Measurements from ENCODE around the gene EPG5. TPM values are rescaled to one million over a fixed set of nuclear protein-coding genes. Genes with fewer than 3 reads are reported as not detected.

Gene EPG5
- total and polyA plus RNA-seq, 2 of the 4 experiments (the other 2 are of a cell fraction) = 37.3 to 114 TPM

DNA sequence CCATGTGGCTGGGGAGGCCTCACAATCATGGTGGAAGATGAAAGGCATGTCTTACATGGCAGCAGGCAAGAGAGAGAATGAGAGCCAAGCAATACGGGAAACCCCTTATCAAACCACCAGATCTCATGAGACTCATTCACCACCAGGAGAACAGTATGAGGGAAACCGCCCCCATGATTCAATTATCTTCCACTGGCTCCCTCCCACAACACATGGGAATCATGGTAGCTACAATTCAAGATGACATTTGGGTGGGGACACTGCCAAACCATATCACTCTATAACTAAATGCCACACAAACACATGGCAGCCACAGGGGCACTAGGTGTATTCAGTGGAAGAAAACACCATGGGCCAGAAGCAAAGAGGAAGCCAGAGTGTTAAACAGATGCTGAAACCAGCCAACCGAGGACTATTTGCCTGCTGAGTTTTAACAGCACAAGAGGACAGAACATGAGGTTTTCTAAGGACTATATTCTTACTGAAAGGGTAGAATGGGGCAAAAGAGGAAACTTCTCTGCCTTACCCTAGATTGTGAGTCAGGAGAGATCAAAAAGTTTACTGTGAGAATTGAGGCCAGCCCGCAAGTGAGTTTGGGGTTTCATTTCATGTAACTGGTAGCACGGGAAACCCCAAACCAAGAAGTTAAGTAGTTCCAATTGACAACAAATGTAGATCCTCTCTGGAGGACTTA, 92.5 kb downstream of the EPG5 start:
- Histone ChIP-seq H2BK5ac (ENCODE audit: low read depth, low read length, poor library complexity, severe bottlenecking) (peak overlapping the region; percentile 54), H2BK15ac (ENCODE audit: low read depth, low read length) (no peak overlapping the region), H3K4me2 (ENCODE audit: low read depth, low read length) (no peak overlapping the region), H2AFZ (replicated peaks; ENCODE audit: low read length, poor library complexity) (no peak overlapping the region), H3K23ac (ENCODE audit: low read depth, low read length) (no peak overlapping the region), H3K36me3 (ENCODE audit: control insufficient read depth, insufficient read depth, low read length) (peaks cover 27% of the 10 kb centered on the region), H2AK5ac (ENCODE audit: low read depth, low read length) (no peak overlapping the region), H3K4me3 (ENCODE audit: insufficient read depth, low read depth, low read length) (no peak overlapping the region), H4K91ac (ENCODE audit: insufficient read depth, low read depth, low read length) (no peak overlapping the region), H2BK20ac (ENCODE audit: low read depth, low read length) (no peak overlapping the region), H3K79me1 (ENCODE audit: low read depth in 1 of 2, low read length in 2 of 2) (peaks cover 23 to 39% of the 10 kb centered on the region in 2 experiments), H3K14ac (replicated peaks; ENCODE audit: low read depth, low read length) (no peak overlapping the region; the same call in 1 of the 2 replicates), H3K27me3 (ENCODE audit: control insufficient read depth, insufficient read depth, low read length) (no peaks in the 10 kb centered on the region), H3K9ac (ENCODE audit: low read depth, low read length) (no peak overlapping the region), H2BK120ac (ENCODE audit: low read depth, low read length) (no peak overlapping the region), H2AK9ac (replicated peaks; ENCODE audit: low read depth, low read length, poor library complexity) (no peak overlapping the region), H3K9me1 (ENCODE audit: insufficient read depth, low read length) (peaks cover 7% of the 10 kb centered on the region; the same call in 1 of the 2 replicates), H3K18ac (ENCODE audit: low read depth, low read length) (0 out of 2 replicates have a peak overlapping the region, but pooled peaks have one; percentile 10), H4K5ac (ENCODE audit: low read depth, low read length) (0 out of 2 replicates have a peak overlapping the region, but pooled peaks have one; percentile 23), H4K8ac (ENCODE audit: low read depth in 2 of 2, low read length in 2 of 2) (peak overlapping the region in 1 of 2 experiments; percentile 5; a peak in 1 of 4 replicates), H3K56ac (ENCODE audit: extremely low read depth, insufficient read depth, low read length) (no peak overlapping the region), H3K9me3 (ENCODE audit: control insufficient read depth, insufficient read depth, low read length) (peaks cover 2% of the 10 kb centered on the region; the same call in 1 of the 2 replicates), H3K4me1 (ENCODE audit: control insufficient read depth, insufficient read depth, low read length) (peaks cover 4% of the 10 kb centered on the region; the same call in 1 of the 2 replicates), H3K27ac (ENCODE audit: insufficient read depth, low read length) (no peak overlapping the region), H4K20me1 (ENCODE audit: insufficient read depth, low read length) (no peaks in the 10 kb centered on the region), H3K4ac (ENCODE audit: low read depth, low read length) (peak overlapping the region; percentile 13; the same call in 1 of the 2 replicates)
- no TSS peak for BruUV-seq (replicated peaks)
- ChIA-PET CTCF (no interaction called here), POLR2A (ENCODE audit: unreplicated experiment) (no interaction called here)
- DNase-seq = peak; percentile 24
- ATAC-seq (ENCODE audit: low read depth) = no peak
- in situ Hi-C loops (cut with MboI; ENCODE audit: low sequenced_read_pairs) = no loop called here
- 100% methylated on average over 1 of the region's 5 CpGs; no CpG with 5 or more reads in 1 of the 2 experiments for WGBS, 2 experiments (ENCODE audit: extremely low coverage in 2 of 2, insufficient read length in 1 of 2)
- dilution Hi-C loops (cut with HindIII; ENCODE audit: low sequenced_read_pairs, unreplicated experiment) = no loop called here
- intact Hi-C loops (cut with micrococcal nuclease) = no loop called here
- no peak for TF ChIP-seq RAD21 (IDR thresholded peaks at IDR 0.05; ENCODE audit: low read length)
- TF ChIP-seq MAFK (IDR thresholded peaks at IDR 0.05; ENCODE audit: low read depth, low read length) = no peak
- TF ChIP-seq, protein P1, sequence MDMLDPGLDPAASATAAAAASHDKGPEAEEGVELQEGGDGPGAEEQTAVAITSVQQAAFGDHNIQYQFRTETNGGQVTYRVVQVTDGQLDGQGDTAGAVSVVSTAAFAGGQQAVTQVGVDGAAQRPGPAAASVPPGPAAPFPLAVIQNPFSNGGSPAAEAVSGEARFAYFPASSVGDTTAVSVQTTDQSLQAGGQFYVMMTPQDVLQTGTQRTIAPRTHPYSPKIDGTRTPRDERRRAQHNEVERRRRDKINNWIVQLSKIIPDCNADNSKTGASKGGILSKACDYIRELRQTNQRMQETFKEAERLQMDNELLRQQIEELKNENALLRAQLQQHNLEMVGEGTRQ (IDR thresholded peaks at IDR 0.05; ENCODE audit: low read depth, low read length) = no peak
- no peak for TF ChIP-seq RCOR1 (IDR thresholded peaks at IDR 0.05; ENCODE audit: insufficient replicate concordance, low read length)
- no peak for TF ChIP-seq FOS (IDR thresholded peaks at IDR 0.05; ENCODE audit: low read depth, low read length)
- TF ChIP-seq, protein P2, sequence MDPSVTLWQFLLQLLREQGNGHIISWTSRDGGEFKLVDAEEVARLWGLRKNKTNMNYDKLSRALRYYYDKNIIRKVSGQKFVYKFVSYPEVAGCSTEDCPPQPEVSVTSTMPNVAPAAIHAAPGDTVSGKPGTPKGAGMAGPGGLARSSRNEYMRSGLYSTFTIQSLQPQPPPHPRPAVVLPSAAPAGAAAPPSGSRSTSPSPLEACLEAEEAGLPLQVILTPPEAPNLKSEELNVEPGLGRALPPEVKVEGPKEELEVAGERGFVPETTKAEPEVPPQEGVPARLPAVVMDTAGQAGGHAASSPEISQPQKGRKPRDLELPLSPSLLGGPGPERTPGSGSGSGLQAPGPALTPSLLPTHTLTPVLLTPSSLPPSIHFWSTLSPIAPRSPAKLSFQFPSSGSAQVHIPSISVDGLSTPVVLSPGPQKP (IDR thresholded peaks at IDR 0.05; ENCODE audit: borderline replicate concordance, low read depth, low read length) = no peak
- no peak for TF ChIP-seq CTCF (conservative IDR thresholded peaks at IDR 0.05; ENCODE audit: low read depth, low read length)
- no peak for TF ChIP-seq RFX5 (IDR thresholded peaks at IDR 0.05; ENCODE audit: low read depth, low read length)
- no peak for TF ChIP-seq MAZ (IDR thresholded peaks at IDR 0.05; ENCODE audit: borderline replicate concordance, low read depth, low read length)
- no peak for TF ChIP-seq SMC3 (IDR thresholded peaks at IDR 0.05; ENCODE audit: low read depth, low read length)
- TF ChIP-seq CEBPB (IDR thresholded peaks at IDR 0.05; ENCODE audit: low read depth, low read length) = no peak
- TF ChIP-seq MXI1 (IDR thresholded peaks at IDR 0.05; ENCODE audit: borderline replicate concordance, low read depth, low read length) = no peak
- TF ChIP-seq NFE2L2 (IDR thresholded peaks at IDR 0.05; ENCODE audit: low read depth, low read length) = no peak
- TF ChIP-seq CHD1 (IDR thresholded peaks at IDR 0.05; ENCODE audit: low read depth, low read length) = no peak

All from IMR-90 (cell line).